HG03571 (cell line): Measurements from ENCODE around the gene AP4B1.
A peak's percentile ranks its signal among the peaks of the same experiment; 100 is the strongest.

ENCODE experiments used
- ATAC-seq: cut with Tn5 transposase; IDR thresholded peaks from one replicate; pipeline ENCODE4 v1.9.1; 2021; ENCODE audit not compliant: unreplicated experiment

AP4B1 gene

GRCh38 chr1:113895961-113896360, 8.6 kb downstream of the AP4B1 start:
- ATAC-seq, result no peak

- ATAC-seq, result no peak
Measured at GRCh38 chr1:113895098-113895497, 9.5 kb downstream of the AP4B1 start.

- ATAC-seq, result no peak
Measured at GRCh38 chr1:113893267-113893666, 11.3 kb downstream of the AP4B1 start.

GRCh38 chr1:113891631-113892220, 12.9 kb downstream of the AP4B1 start:
- no peak for ATAC-seq

GRCh38 chr1:113890816-113891215, 13.8 kb downstream of the AP4B1 start:
- ATAC-seq, result no peak

GRCh38 chr1:113887402-113888175, 17.0 kb downstream of the AP4B1 start, which contains the start of gene BCL2L15:
Gene BCL2L15, minus strand, starts transcription at chr1:113887581. Its CDS starts 206 bp downstream, at chr1:113887375.
- ATAC-seq, result no peak

- no peak for ATAC-seq
Measured at GRCh38 chr1:113886417-113887401, 17.9 kb downstream of the AP4B1 start.

GRCh38 chr1:113881661-113882060, 22.9 kb downstream of the AP4B1 start:
- no peak for ATAC-seq

GRCh38 chr1:113879739-113880038, 24.9 kb downstream of the AP4B1 start:
- no peak for ATAC-seq

GRCh38 chr1:113876176-113876575, 28.4 kb downstream of the AP4B1 start:
- ATAC-seq, result no peak

GRCh38 chr1:113875714-113876113, 28.9 kb downstream of the AP4B1 start:
- peak; percentile 45 for ATAC-seq

GRCh38 chr1:113874012-113874879, 30.4 kb downstream of the AP4B1 start:
- no peak for ATAC-seq

- ATAC-seq, result no peak
Measured at GRCh38 chr1:113872219-113872935, 32.2 kb downstream of the AP4B1 start.

GRCh38 chr1:113871597-113872113, 32.9 kb downstream of the AP4B1 start, which contains the start of gene PTPN22:
Gene PTPN22, minus strand, starts transcription at chr1:113871712.
- peak; percentile 86 for ATAC-seq

GRCh38 chr1:113870778-113871177, 33.8 kb downstream of the AP4B1 start:
- ATAC-seq, result no peak

- ATAC-seq, result no peak
Measured at GRCh38 chr1:113868387-113869083, 36.1 kb downstream of the AP4B1 start.

- no peak for ATAC-seq
Measured at GRCh38 chr1:113861641-113862040, 43.0 kb downstream of the AP4B1 start.

- ATAC-seq, result no peak
Measured at GRCh38 chr1:113860891-113861290, 43.7 kb downstream of the AP4B1 start.
